Omental fat pad (tissue), 4 donors: Measurements from ENCODE around the gene GRIN2C. TPM values are rescaled to one million over a fixed set of nuclear protein-coding genes. Genes with fewer than 3 reads are reported as not detected.
"Not testable (repeated sequence)": the region's sequence is repeated elsewhere in the genome, so short reads cannot be mapped to it uniquely, and the experiment has no call there.

Experiments
- ATAC-seq: fragments of 150-250 bp; one replicate; pipeline ENCODE4 v1.9.1; 2016; ENCODE audit warnings: mild to moderate bottlenecking, moderate library complexity; ENCODE audit not compliant: low FRiP score
- DNase-seq: peaks from one replicate; pipeline ENCODE4 v3.0.0-alpha.2; 2019; ENCODE audit warnings: low spot score
- CTCF ChIP-seq, 3 donors: fragments of 450-650 bp; IDR thresholded peaks; one replicate each; pipeline ENCODE4 v1.5.1; 2016 to 2017; ENCODE audit warnings: antibody characterized with exemption in 3 of 3, mild to moderate bottlenecking in 3 of 3, moderate library complexity in 2 of 3
- total RNA-seq, 4 donors: library from RNA; depleted of rRNA; stranded (reverse); fragments of >200 nt; gene quantifications; one replicate each; pipeline ENCODE4 v1.1.0, GENCODE V29; 2016

Gene GRIN2C
- total RNA-seq, 4 donors from 2014 or later, result 1.0 to 4.7 (median 1.6) TPM; not detected in 1

DNA sequence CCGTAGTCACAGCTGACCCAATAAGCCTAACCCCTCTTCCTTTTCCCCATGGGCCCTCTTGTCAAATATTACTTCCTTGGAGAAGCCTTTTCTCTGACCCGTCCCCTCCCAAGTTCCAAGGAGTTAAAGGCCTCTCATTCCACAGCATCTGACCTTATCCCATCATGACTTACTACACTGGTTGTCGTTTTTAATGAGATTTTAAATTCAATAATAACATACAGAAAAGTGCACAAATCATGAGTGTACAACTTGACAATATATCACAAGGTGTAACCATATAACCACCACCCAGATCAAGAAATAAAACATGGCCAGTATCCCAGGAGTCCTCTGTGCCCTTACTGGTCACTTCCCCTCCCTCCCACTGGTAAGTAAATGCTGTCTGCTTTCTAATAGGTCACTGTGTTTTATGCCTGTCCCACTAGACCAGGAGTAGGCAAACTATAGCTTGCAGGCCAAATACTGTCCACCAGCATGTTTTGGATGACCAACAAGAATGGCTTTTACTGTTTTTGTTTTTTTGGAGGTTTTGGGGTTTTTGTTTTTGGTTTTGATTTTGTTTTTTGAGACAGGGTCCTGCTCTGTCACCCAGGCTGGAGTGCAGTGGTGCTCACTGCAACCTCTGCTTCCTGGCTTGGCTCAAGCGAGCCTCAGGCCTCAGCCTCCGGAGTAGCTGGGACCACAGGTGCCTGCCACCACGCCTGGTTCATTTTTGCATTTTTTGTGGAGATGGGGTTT is 14.4 kb upstream of the GRIN2C start:
- ATAC-seq (no peak), DNase-seq (no peak)
- TF ChIP-seq CTCF (IDR thresholded peaks at IDR 0.05), result no peak

GRCh38 chr17:74873037-74873873 is 13.6 kb upstream of the GRIN2C start:
- TF ChIP-seq CTCF (IDR thresholded peaks at IDR 0.05), result no peak
- peak; percentile 100 for DNase-seq
- peak; percentile 97 for ATAC-seq

DNA sequence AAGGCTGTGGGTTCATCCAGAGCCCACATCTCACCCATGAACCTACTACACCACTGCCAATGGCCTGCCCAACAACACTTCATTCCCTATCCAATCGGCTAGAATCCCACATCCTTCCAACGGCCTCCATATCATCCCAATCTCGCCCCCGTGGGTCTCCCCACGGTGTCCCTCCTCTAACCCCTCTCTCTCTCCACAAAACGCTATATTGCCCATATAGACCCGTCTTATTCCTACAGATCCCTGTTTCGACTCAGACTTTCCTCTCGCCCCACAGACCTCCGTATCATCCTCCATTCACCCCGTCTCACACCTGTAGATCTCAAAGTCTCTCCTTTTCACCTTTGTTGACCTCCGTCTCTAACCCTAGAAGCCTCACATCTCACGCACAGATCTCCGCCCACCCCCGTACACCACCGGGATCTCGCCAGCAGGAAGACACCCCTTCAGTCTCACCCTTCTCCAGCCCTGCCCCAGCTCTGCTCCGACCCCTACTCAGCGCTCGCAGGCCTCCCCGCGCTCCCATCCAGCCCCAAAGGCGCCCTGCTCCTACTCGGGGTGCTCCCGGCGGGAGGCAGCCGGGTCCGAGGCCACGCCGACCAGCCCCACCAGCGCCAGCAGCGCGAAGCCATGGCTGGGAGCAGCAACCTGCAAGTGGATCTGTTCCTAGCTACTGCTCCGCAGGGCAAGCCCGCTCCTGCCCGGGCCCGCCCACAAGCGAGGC is 12.8 kb upstream of the GRIN2C start, which contains the start of gene FDXR:
Gene FDXR (minus strand): TSS at position 682 of the 724 bp plus-strand sequence. CDS start 50 bp downstream, at position 632.
- no peak for DNase-seq
- ATAC-seq, result peak; percentile 25
- no peak for TF ChIP-seq CTCF (IDR thresholded peaks at IDR 0.05)

DNA sequence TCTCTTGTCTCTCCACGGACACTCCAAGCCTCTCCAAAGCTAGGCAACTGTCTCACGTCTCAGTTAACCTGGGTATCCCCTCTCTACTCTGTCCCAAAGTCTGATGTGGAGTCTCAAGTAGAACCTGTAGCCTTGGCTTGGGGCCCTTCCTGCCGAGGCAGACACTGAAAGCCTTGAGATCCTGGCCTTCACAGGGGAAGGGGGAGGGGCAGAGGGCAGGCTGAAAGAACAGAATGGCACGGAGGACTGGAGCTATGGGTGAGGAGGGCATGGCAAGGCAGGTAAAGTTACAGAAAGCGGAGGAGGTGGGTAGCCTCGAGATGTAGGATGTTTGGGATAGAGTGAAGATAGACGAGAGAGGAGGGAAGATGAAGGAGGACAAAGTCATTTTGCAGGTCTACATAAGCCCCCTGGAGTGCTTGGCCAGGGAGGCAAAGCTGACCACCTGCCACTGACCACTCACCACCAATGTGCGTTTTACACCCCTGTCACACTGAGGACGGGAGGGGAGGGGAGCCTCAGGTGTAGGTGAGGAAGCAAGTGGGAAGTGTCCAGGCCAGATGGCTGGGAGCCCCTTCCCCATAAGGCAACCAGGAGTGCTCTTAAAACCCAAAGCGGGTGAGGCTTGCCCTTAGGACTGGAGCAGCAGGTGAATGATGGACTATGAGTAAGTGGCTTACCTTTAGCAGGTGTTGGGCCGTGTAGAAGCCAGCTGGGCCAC is 11.8 kb upstream of the GRIN2C start:
- ATAC-seq (no peak), DNase-seq (no peak)
- no peak for TF ChIP-seq CTCF (IDR thresholded peaks at IDR 0.05)

DNA sequence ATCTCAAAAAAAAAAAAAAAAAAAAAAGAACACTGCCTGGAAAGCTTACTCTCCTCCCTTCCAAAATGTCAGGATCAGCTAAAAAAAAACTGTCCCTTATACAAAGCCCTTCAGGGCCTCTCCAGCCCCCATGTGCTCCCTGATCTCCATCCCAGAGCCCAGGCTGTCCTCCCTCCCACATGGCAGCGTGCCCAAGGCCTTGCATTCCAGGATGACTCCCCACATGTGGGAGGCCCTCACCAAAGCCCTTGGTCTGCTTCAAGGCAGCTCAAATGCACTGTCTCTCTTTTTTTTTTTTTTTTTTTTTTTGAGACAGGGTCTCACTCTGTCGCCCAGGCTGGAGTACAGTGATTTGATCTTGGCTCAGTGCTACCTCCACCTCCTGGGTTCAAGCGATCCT is 10.8 kb upstream of the GRIN2C start:
- ATAC-seq, result no peak
- peak; percentile 59 for DNase-seq
- TF ChIP-seq CTCF (IDR thresholded peaks at IDR 0.05), result no peak

DNA sequence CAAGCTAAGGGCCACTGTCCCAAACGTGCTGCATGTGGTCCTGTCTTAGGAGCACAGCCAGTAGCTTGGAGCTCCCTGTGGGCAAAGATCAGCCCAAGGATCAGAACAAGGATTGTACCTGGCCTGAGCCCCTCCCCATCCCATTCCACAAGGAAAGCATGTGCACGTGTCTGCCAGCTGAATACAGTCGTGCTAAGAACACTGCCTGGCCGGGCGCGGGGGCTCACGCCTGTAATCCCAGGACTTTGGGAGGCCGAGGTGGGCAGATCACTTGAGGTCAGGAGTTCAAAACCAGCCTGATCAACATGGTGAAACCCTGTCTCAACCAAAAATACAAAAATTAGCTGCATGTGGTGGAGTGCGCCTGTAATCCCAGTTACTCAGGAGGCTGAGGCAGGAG is 10.3 kb upstream of the GRIN2C start:
- not testable (repeated sequence) for DNase-seq, ATAC-seq
